Heart left ventricle (tissue), 16 donors: ENCODE results near the gene RLBP1. TPM values are rescaled to one million over a fixed set of nuclear protein-coding genes. Genes with fewer than 3 reads are reported as not detected.

ENCODE experiments used
- ATAC-seq, 4 donors: fragments of 200-7000 bp; cut with Tn5 transposase; one replicate each; pipeline ENCODE4 v1.9.1; 2020 to 2022; ENCODE audit warnings: moderate library complexity in 4 of 4, mild to moderate bottlenecking in 3 of 4, moderate number of reproducible peaks in 1 of 4
- DNase-seq, 5 donors: peaks; one replicate each; pipeline ENCODE4 v3.0.0-alpha.2; 2020
- H3K27ac ChIP-seq, 12 donors: fragments of 200-600 bp; sonication (generic) in 4 of 12; one replicate each; pipeline versions ENCODE4 v1.5.0 to v1.8.0; 2016 to 2022; ENCODE audit warnings: mild to moderate bottlenecking in 2 of 12
- H3K27me3 ChIP-seq, 9 donors: fragments of 200-600 bp; sonication (generic) in 2 of 9; one replicate each; pipeline versions ENCODE4 v1.5.1 to v1.8.0; 2016 to 2022; ENCODE audit warnings: mild to moderate bottlenecking in 3 of 9
- H3K36me3 ChIP-seq, 9 donors: fragments of 200-600 bp; sonication (generic) in 2 of 9; one replicate each; pipeline versions ENCODE4 v1.5.0 to v1.8.0; 2018 to 2022; ENCODE audit warnings: mild to moderate bottlenecking in 2 of 9
- H3K4me1 ChIP-seq, 12 donors: fragments of 200-600 bp; sonication (generic) in 4 of 12; one replicate each; pipeline versions ENCODE4 v1.5.0 to v1.8.0; 2016 to 2022; ENCODE audit warnings: mild to moderate bottlenecking in 3 of 12
- H3K4me3 ChIP-seq, 12 donors: fragments of 200-600 bp; sonication (generic) in 4 of 12; one replicate each; pipeline versions ENCODE4 v1.5.0 to v1.8.0; 2017 to 2022; ENCODE audit warnings: mild to moderate bottlenecking in 9 of 12, moderate library complexity in 4 of 12
- H3K9me3 ChIP-seq, 12 donors: fragments of 200-600 bp; sonication (generic) in 4 of 12; one replicate each; pipeline versions ENCODE4 v1.5.0 to v1.8.0; 2016 to 2022; ENCODE audit warnings: mild to moderate bottlenecking in 1 of 12
- CTCF ChIP-seq, 12 donors: fragments of 200-600 bp; sonication (generic) in 4 of 12; IDR thresholded peaks; one replicate each; pipeline versions ENCODE4 v1.5.0 to v1.8.0; 2018 to 2022; ENCODE audit warnings: antibody characterized with exemption in 12 of 12, mild to moderate bottlenecking in 5 of 12
- POLR2A ChIP-seq, 2 donors: fragments of 450-650 bp; IDR thresholded peaks; one replicate each; pipeline ENCODE4 v1.6.1; 2017; ENCODE audit warnings: antibody characterized with exemption in 2 of 2, mild to moderate bottlenecking in 2 of 2, moderate library complexity in 2 of 2
- WGBS, 4 donors: extraction: QIAGEN DNeasy Blood & Tissue Kit in 2 of 4; methylation state at CpG; one replicate each; pipeline versions ENCODE4 v1.1.5 to v1.1.7; 2013 to 2018; 5-methylcytosine and 5-hydroxymethylcytosine counted together
- intact Hi-C, 10 donors: fragments of 100-400 bp; cut with DNase I; formaldehyde crosslinking; loops; one replicate each; pipeline versions ENCODE4 v1.11.1 to v1.14.2; 2022
- polyA plus RNA-seq, 2 donors: library from polyadenylated mRNA; stranded (reverse); fragments of 200-250 nt; gene quantifications; one replicate each; pipeline ENCODE4 v1.2.3, GENCODE V29; 2013
- total RNA-seq, 9 donors: library from RNA; depleted of rRNA in 2 of 9; stranded (reverse); fragments of >200 nt in 2 of 9; fragmentation: NEBNext Ultra II Directional in 3 of 9; extraction: Animal tissue kit (Norgen Biotek cat#: 25700) in 3 of 9; gene quantifications; one replicate each; pipeline versions ENCODE4 v1.1.0 to v1.2.4, GENCODE V29; 2016 to 2023
- donor health status: ischemic (EF 13 %, LVEDD 7.1; RV severe dilation, severe dysfunction).
- donor health status: healthy with polysubstance abuse.
- donor health status: DM: no; HTN: yes; CAD: no.
- donor health status: DM: no; HTN: no; CAD: no.
- donor health status: ischemic (EF 25% LVEDD 6.9; RV normal size, moderate dysfunction).
- donor health status: ischemic (EF 25% LVEDD 5.7; RV mildly dilated, moderate dysfunction).
- donor health status: healthy.
- donor health status: DM: yes; HTN: yes; CAD: no.
- donor health status: ischemic (EF 35%, LVEDD 5.7; RV mildly dilated, moderate dysfunction).
- donor health status: nonischemic (EF 11% LVEDD 7.7; RV severe dilation, severe dysfunction).
- donor health status: DM: yes; HTN: yes; CAD: no.
- donor health status: PGD.
- donor health status: ischemic (EF 29% LVEDD 5.4; RV normal size, mild dysfunction).
- donor health status: nonischemic (EF 23%, LVEDD 6.1; RV moderate dilation, normal function).

The RLBP1 gene
- total and polyA plus RNA-seq, 11 donors: not detected

- 87 to 90% (median 90%) methylated on average over 6 to 8 of the region's 8 CpGs for WGBS, 4 donors
- no peak overlapping the region for H3K27ac ChIP-seq
- TF ChIP-seq POLR2A (IDR thresholded peaks at IDR 0.05): no peak
- TF ChIP-seq CTCF (IDR thresholded peaks at IDR 0.05): no peak
- intact Hi-C loops: loop anchor here in 1 of 10 donors (10.0 kb wide), 1 partner anchor 66 kb away; no protein-coding TSS in a partner anchor
- DNase-seq: no peak
- H3K27me3 ChIP-seq: no peaks in the 10 kb centered on the region
- no peak overlapping the region for H3K4me3 ChIP-seq
- H3K36me3 ChIP-seq: no peaks in the 10 kb centered on the region
- no peaks in the 10 kb centered on the region for H3K9me3 ChIP-seq
- H3K4me1 ChIP-seq: peaks cover 0 to 5% (median 0%) of the 10 kb centered on the region in 12 donors
- ATAC-seq: peak in 1 of 4 donors; percentile 11
These were observed 2.8 kb downstream of the RLBP1 start for GRCh38 chr15:89218531-89218930.

- H3K36me3 ChIP-seq: no peaks in the 10 kb centered on the region
- H3K4me1 ChIP-seq: peaks cover 0 to 5% (median 0%) of the 10 kb centered on the region in 12 donors
- no peak overlapping the region for H3K4me3 ChIP-seq
- no peak for ATAC-seq
- WGBS, 4 donors: 70 to 76% (median 72%) methylated on average over 6 of the region's 6 CpGs
- no peak for TF ChIP-seq POLR2A (IDR thresholded peaks at IDR 0.05)
- TF ChIP-seq CTCF (IDR thresholded peaks at IDR 0.05): no peak
- intact Hi-C loops: loop anchor here in 1 of 10 donors (10.0 kb wide), 1 partner anchor 67 kb away; no protein-coding TSS in a partner anchor
- H3K9me3 ChIP-seq: no peaks in the 10 kb centered on the region
- H3K27ac ChIP-seq: no peak overlapping the region
- no peaks in the 10 kb centered on the region for H3K27me3 ChIP-seq
- DNase-seq: no peak
These were observed 3.5 kb downstream of the RLBP1 start for GRCh38 chr15:89217686-89218376.

GRCh38 chr15:89217031-89217430 is 4.3 kb downstream of the RLBP1 start:
- no peaks in the 10 kb centered on the region for H3K27me3 ChIP-seq
- H3K4me3 ChIP-seq: no peak overlapping the region
- DNase-seq (no peak), ATAC-seq (no peak)
- intact Hi-C loops: loop anchor here in 1 of 10 donors (10.0 kb wide), 1 partner anchor 68 kb away; no protein-coding TSS in a partner anchor
- H3K36me3 ChIP-seq: no peaks in the 10 kb centered on the region
- no peak overlapping the region for H3K27ac ChIP-seq
- no peaks in the 10 kb centered on the region for H3K9me3 ChIP-seq
- WGBS, 4 donors: 88 to 92% (median 90%) methylated on average over 19 to 20 of the region's 20 CpGs
- H3K4me1 ChIP-seq: peaks cover 0 to 5% (median 0%) of the 10 kb centered on the region in 12 donors
- TF ChIP-seq CTCF (IDR thresholded peaks at IDR 0.05) (no peak), POLR2A (IDR thresholded peaks at IDR 0.05) (no peak)

GRCh38 chr15:89215627-89216026 is 5.8 kb downstream of the RLBP1 start:
- TF ChIP-seq POLR2A (IDR thresholded peaks at IDR 0.05) (no peak), CTCF (IDR thresholded peaks at IDR 0.05) (no peak)
- 79 to 82% (median 81%) methylated on average over 2 of the region's 2 CpGs for WGBS, 4 donors

More at GRCh38 chr15:89215627-89216026, 5.8 kb downstream of the RLBP1 start:
- Histone ChIP-seq H3K36me3 (no peaks in the 10 kb centered on the region), H3K4me3 (no peak overlapping the region), H3K27ac (no peak overlapping the region), H3K4me1 (peaks cover 0 to 5% (median 0%) of the 10 kb centered on the region in 12 donors), H3K9me3 (no peaks in the 10 kb centered on the region), H3K27me3 (no peaks in the 10 kb centered on the region)
- no peak for DNase-seq
- intact Hi-C loops: loop anchor here in 1 of 10 donors (10.0 kb wide), 1 partner anchor 69 kb away; no protein-coding TSS in a partner anchor
- no peak for ATAC-seq
